Prostate gland (tissue), 2 donors: ENCODE measurements around the gene PRPSAP1.

Experiments
- CTCF ChIP-seq, 4 experiments: fragments of 200-600 bp in 2 of 4; fragments of 450-650 bp in 2 of 4; sonication (generic) in 2 of 4; IDR thresholded peaks; 1 replicate in 3 of 4; 2 replicates in 1 of 4; pipeline ENCODE4 v1.5.1; 2016 to 2019; ENCODE audit warnings: antibody characterized with exemption in 4 of 4, mild to moderate bottlenecking in 2 of 4, moderate library complexity in 2 of 4
- POLR2A ChIP-seq: fragments of 450-650 bp; IDR thresholded peaks from one replicate; pipeline ENCODE4 v1.6.1; 2016; ENCODE audit warnings: antibody characterized with exemption, mild to moderate bottlenecking
- POLR2AphosphoS5 ChIP-seq: sonication (generic); formaldehyde crosslinking; IDR thresholded peaks from one replicate; pipeline ENCODE4 v1.6.1; 2017; ENCODE audit warnings: antibody characterized with exemption

- TF ChIP-seq CTCF (IDR thresholded peaks at IDR 0.05) (no peak), POLR2AphosphoS5 (peak; percentile 79), POLR2A (peak; percentile 71)
These were observed 85.5 kb downstream of the PRPSAP1 start for GRCh38 chr17:76268015-76268749.
